T-helper 22 cell (primary cell): ENCODE data around the gene DPYSL5.
"Not testable (repeated sequence)": the region's sequence is repeated elsewhere in the genome, so short reads cannot be mapped to it uniquely, and the experiment has no call there.

Experiments
- DNase-seq: peaks from one replicate; pipeline ENCODE4 v3.0.0-alpha.2; 2020; ENCODE audit warnings: low read depth

Gene DPYSL5

GRCh38 chr2:26875808-26876207, 27.9 kb downstream of the DPYSL5 start:
- no peak for DNase-seq

GRCh38 chr2:26876260-26876659, 28.3 kb downstream of the DPYSL5 start:
- no peak for DNase-seq

GRCh38 chr2:26877276-26877675, 29.3 kb downstream of the DPYSL5 start:
- no peak for DNase-seq

- DNase-seq: no peak
These were observed 32.2 kb downstream of the DPYSL5 start for GRCh38 chr2:26880161-26880560.

GRCh38 chr2:26880910-26881435, 33.0 kb downstream of the DPYSL5 start:
- DNase-seq: no peak

- DNase-seq: not testable (repeated sequence)
These were observed 34.3 kb downstream of the DPYSL5 start for GRCh38 chr2:26882220-26882619.

- no peak for DNase-seq
These were observed 36.0 kb downstream of the DPYSL5 start for GRCh38 chr2:26883956-26884355.

GRCh38 chr2:26884486-26884885, 36.6 kb downstream of the DPYSL5 start:
- no peak for DNase-seq

- DNase-seq: no peak
These were observed 37.9 kb downstream of the DPYSL5 start for GRCh38 chr2:26885651-26886329.

GRCh38 chr2:26886736-26887135, 38.8 kb downstream of the DPYSL5 start:
- no peak for DNase-seq

GRCh38 chr2:26887151-26887550, 39.2 kb downstream of the DPYSL5 start:
- no peak for DNase-seq

GRCh38 chr2:26889796-26890195, 41.9 kb downstream of the DPYSL5 start:
- DNase-seq: no peak

GRCh38 chr2:26890341-26891000, 42.5 kb downstream of the DPYSL5 start:
- DNase-seq: no peak

- no peak for DNase-seq
These were observed 44.2 kb downstream of the DPYSL5 start for GRCh38 chr2:26892133-26892532.

- DNase-seq: no peak
These were observed 45.1 kb downstream of the DPYSL5 start for GRCh38 chr2:26892922-26893524.

GRCh38 chr2:26894136-26894535, 46.2 kb downstream of the DPYSL5 start:
- no peak for DNase-seq

GRCh38 chr2:26897807-26898479, 50.0 kb downstream of the DPYSL5 start:
- DNase-seq: no peak

GRCh38 chr2:26898480-26899078, 50.6 kb downstream of the DPYSL5 start:
- DNase-seq: no peak

- no peak for DNase-seq
These were observed 51.7 kb downstream of the DPYSL5 start for GRCh38 chr2:26899500-26900164.

- DNase-seq: no peak
These were observed 52.9 kb downstream of the DPYSL5 start for GRCh38 chr2:26900831-26901321.
